Prostate gland (tissue), 2 donors: ENCODE measurements around the gene TMEM45B. TPM values are rescaled to one million over a fixed set of nuclear protein-coding genes. Genes with fewer than 3 reads are reported as not detected.

Experiments used
- DNase-seq: peaks from one replicate; pipeline ENCODE4 v3.0.0-alpha.2; 2019; ENCODE audit warnings: low spot score
- H3K27ac ChIP-seq, 2 donors: fragments of 200-600 bp; sonication (generic); 2 replicates each; pipeline ENCODE4 v1.5.1; 2017 to 2019
- H3K27me3 ChIP-seq: fragments of 200-600 bp; sonication (generic); replicated peaks from 2 replicates; pipeline ENCODE4 v1.5.1; 2019; ENCODE audit not compliant: insufficient read depth
- H3K36me3 ChIP-seq, 2 donors: fragments of 200-600 bp; sonication (generic); 1 replicate in 1 of 2; 2 replicates in 1 of 2; pipeline versions ENCODE4 v1.5.1 to v1.8.1; 2017 to 2019
- H3K4me1 ChIP-seq: fragments of 200-600 bp; sonication (generic); replicated peaks from 2 replicates; pipeline ENCODE4 v1.5.1; 2019
- H3K4me3 ChIP-seq, 2 donors: fragments of 200-600 bp; sonication (generic); 2 replicates each; pipeline ENCODE4 v1.5.1; 2017 to 2019
- H3K9me3 ChIP-seq: fragments of 200-600 bp; sonication (generic); 2 replicates; pipeline ENCODE4 v1.5.1; 2017
- CTCF ChIP-seq, 4 experiments: fragments of 200-600 bp in 2 of 4; fragments of 450-650 bp in 2 of 4; sonication (generic) in 2 of 4; IDR thresholded peaks; 1 replicate in 3 of 4; 2 replicates in 1 of 4; pipeline ENCODE4 v1.5.1; 2016 to 2019; ENCODE audit warnings: antibody characterized with exemption in 4 of 4, mild to moderate bottlenecking in 2 of 4, moderate library complexity in 2 of 4
- POLR2A ChIP-seq: fragments of 450-650 bp; IDR thresholded peaks from one replicate; pipeline ENCODE4 v1.6.1; 2016; ENCODE audit warnings: antibody characterized with exemption, mild to moderate bottlenecking
- POLR2AphosphoS5 ChIP-seq: sonication (generic); formaldehyde crosslinking; IDR thresholded peaks from one replicate; pipeline ENCODE4 v1.6.1; 2017; ENCODE audit warnings: antibody characterized with exemption
- WGBS: methylation state at CpG from one replicate; pipeline ENCODE4 v1.1.5; 2018; 5-methylcytosine and 5-hydroxymethylcytosine counted together
- intact Hi-C: fragments of 100-400 bp; cut with DNase I; formaldehyde crosslinking; loops from one replicate; pipeline ENCODE4 v1.14.2; 2022
- total RNA-seq, 2 donors: library from RNA; depleted of rRNA; stranded (reverse); fragments of >200 nt; gene quantifications; one replicate each; pipeline ENCODE4 v1.1.0, GENCODE V29; 2016

TMEM45B gene
- total RNA-seq = 10 to 100 TPM in 1 of 2 donors, 1 to 10 TPM in 1; 5.2 to 11.0 TPM

- H3K27ac ChIP-seq = no peak within 1 kb of the TSS
- H3K4me1 ChIP-seq = no peaks in the 10 kb centered on the region
- H3K36me3 ChIP-seq = no peaks in the 10 kb centered on the region
- no peak for DNase-seq
- TF ChIP-seq POLR2A (peak; percentile 48), CTCF (IDR thresholded peaks at IDR 0.05) (no peak), POLR2AphosphoS5 (no peak)
- 5% methylated on average over 64 of the region's 68 CpGs for WGBS
- intact Hi-C loops = no loop called here
- no peaks in the 10 kb centered on the region for H3K9me3 ChIP-seq
- no peaks in the 10 kb centered on the region for H3K27me3 ChIP-seq
- H3K4me3 ChIP-seq = no peak within 1 kb of the TSS
Observed at GRCh38 chr11:129815596-129816461, at the start of gene TMEM45B. Gene TMEM45B (plus strand): TSS chr11:129815848. CDS start chr11:129852483, 36,635 bp downstream.

- Histone ChIP-seq H3K27ac (no peak overlapping the region), H3K4me3 (no peak overlapping the region), H3K27me3 (no peaks in the 10 kb centered on the region), H3K9me3 (no peaks in the 10 kb centered on the region), H3K4me1 (no peaks in the 10 kb centered on the region), H3K36me3 (no peaks in the 10 kb centered on the region)
- WGBS = 30% methylated on average over 7 of the region's 7 CpGs
- DNase-seq = no peak
- TF ChIP-seq POLR2AphosphoS5 (no peak), CTCF (IDR thresholded peaks at IDR 0.05) (no peak), POLR2A (no peak)
- intact Hi-C loops = no loop called here
Observed at GRCh38 chr11:129766898-129767604, 48.6 kb upstream of the TMEM45B start.

- H3K27ac ChIP-seq = no peak overlapping the region
- WGBS = 72% methylated on average over 4 of the region's 4 CpGs
- DNase-seq = no peak
- intact Hi-C loops = no loop called here
- TF ChIP-seq POLR2AphosphoS5 (no peak), POLR2A (no peak), CTCF (IDR thresholded peaks at IDR 0.05) (no peak)
- H3K36me3 ChIP-seq = no peaks in the 10 kb centered on the region
- no peaks in the 10 kb centered on the region for H3K9me3 ChIP-seq
- no peaks in the 10 kb centered on the region for H3K4me1 ChIP-seq
- no peak overlapping the region for H3K4me3 ChIP-seq
- no peaks in the 10 kb centered on the region for H3K27me3 ChIP-seq
Observed at GRCh38 chr11:129767827-129768226, 47.8 kb upstream of the TMEM45B start.

- TF ChIP-seq POLR2A (no peak), CTCF (IDR thresholded peaks at IDR 0.05) (no peak), POLR2AphosphoS5 (no peak)
- Histone ChIP-seq H3K9me3 (no peaks in the 10 kb centered on the region), H3K36me3 (no peaks in the 10 kb centered on the region), H3K4me1 (no peaks in the 10 kb centered on the region), H3K4me3 (no peak overlapping the region), H3K27me3 (no peaks in the 10 kb centered on the region), H3K27ac (no peak overlapping the region)
- intact Hi-C loops = no loop called here
- WGBS = 93% methylated on average over 1 of the region's 1 CpG
- DNase-seq = no peak
Observed at GRCh38 chr11:129768356-129768755, 47.3 kb upstream of the TMEM45B start.
